HFF-Myc (cell line): ENCODE results near the gene ANKDD1A.

Experiments
- DNase-seq: peaks from one replicate; pipeline ENCODE4 v3.0.0-alpha.2; 2011; ENCODE audit warnings: low read depth; ENCODE audit errors: extremely low read depth
- H3K4me3 ChIP-seq: replicated peaks from 2 replicates; pipeline ENCODE4 v1.5.1; 2011; ENCODE audit warnings: low read depth, mild to moderate bottlenecking, control low read depth, low read length
- TF ChIP-seq, protein P1 (sequence below): IDR thresholded peaks from 2 replicates; pipeline ENCODE4 v1.5.1; 2012; ENCODE audit warnings: mild to moderate bottlenecking, low read depth, low read length, control low read depth; ENCODE audit errors: missing control alignments

The ANKDD1A gene

DNA sequence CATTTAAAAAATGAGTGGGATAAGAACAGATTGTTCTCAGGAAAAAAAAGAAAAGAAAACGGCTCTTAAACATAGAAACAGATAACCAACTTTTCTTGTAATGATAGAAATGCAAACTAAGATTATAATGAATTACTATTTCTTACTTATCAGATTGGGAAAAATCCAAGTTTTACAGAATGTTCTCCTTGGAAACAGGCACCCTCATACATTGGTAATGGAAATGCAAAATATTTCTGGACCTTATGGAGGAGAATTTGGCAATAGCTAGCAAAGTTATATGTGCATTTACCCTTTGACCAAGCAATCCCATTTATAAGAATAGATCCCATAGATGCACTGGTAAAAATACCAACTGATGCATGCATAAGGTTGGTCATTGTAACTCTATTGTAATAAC lies 3.7 kb upstream of the ANKDD1A start:
- no peak overlapping the region for H3K4me3 ChIP-seq

GRCh38 chr15:64909546-64909945 lies 2.2 kb upstream of the ANKDD1A start:
- TF ChIP-seq, protein P1, sequence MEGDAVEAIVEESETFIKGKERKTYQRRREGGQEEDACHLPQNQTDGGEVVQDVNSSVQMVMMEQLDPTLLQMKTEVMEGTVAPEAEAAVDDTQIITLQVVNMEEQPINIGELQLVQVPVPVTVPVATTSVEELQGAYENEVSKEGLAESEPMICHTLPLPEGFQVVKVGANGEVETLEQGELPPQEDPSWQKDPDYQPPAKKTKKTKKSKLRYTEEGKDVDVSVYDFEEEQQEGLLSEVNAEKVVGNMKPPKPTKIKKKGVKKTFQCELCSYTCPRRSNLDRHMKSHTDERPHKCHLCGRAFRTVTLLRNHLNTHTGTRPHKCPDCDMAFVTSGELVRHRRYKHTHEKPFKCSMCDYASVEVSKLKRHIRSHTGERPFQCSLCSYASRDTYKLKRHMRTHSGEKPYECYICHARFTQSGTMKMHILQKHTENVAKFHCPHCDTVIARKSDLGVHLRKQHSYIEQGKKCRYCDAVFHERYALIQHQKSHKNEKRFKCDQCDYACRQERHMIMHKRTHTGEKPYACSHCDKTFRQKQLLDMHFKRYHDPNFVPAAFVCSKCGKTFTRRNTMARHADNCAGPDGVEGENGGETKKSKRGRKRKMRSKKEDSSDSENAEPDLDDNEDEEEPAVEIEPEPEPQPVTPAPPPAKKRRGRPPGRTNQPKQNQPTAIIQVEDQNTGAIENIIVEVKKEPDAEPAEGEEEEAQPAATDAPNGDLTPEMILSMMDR = no peak
- H3K4me3 ChIP-seq = no peak overlapping the region
- no peak for DNase-seq

More for the DNA sequence above, 3.7 kb upstream of the ANKDD1A start:
- TF ChIP-seq, protein P1 = no peak
- no peak for DNase-seq

DNA sequence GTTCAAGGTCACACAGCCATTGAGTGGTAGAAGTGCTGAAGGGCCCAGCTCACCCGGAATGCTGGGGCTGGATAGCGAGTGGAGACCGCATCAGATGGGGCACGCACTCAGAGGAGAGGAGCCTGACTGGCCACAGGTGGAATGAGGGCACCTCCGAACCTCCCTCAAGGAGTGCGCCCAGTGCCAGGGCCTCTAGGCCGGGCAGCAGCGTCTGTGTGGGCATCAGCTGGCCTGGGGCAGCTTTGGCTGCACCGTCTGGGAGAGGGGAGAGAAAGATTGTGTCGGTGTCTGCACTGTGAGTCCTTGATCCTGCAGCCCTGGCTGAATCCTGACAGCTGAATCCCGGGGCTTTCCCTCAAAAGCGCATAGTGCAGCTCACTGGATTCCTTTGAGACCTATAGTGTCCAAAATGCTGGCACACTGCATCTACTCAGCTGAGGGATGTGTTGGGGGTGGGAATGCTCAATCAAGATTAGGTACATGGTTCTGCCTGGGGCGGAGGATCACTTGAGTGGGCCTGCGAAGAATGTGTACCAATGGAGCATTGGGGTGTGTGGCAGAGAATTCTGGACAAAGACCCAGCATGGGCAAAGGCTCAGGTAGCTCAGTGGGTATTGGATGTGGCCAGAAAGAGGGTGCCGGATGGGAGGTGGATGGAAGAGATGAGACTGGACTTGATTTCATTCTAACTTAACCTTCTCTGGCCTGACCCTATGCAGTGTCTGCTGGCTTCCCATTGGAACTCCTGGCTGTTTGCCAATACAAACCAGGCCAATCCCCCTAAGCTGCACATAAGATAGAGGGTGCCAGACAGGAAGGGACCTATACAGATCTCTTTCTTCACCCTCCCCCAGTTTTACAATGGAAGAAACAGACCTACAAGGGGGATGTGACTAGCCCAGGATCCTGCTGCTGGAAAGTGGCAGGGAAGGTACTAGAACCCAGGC lies 950 bp downstream of the ANKDD1A start:
- no peak for DNase-seq
- TF ChIP-seq, protein P1 = no peak
- H3K4me3 ChIP-seq = peak overlapping the region; percentile 53

- TF ChIP-seq, protein P1 = no peak
- DNase-seq = no peak
- H3K4me3 ChIP-seq = no peak overlapping the region
Measured at GRCh38 chr15:64915518-64916227, 4.0 kb downstream of the ANKDD1A start.

DNA sequence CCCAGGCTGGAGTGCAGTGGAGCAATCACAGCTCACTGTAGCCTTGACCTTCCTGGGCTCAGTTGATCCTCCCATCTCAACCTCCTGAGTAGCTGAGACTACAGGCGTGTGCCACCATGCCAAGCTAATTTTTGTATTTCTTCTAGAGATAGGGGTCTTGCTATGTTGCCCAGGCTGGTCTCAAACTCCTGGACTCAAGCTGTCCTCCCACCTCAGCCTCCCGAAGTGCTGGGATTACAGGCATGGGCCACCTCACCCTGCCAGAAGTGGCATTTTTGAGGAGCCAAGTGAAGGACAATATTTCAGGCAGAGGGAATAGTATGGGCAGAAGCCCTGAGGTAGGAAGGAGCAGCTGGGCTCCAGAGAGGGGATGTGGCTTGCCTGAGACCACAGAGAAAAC lies 4.7 kb downstream of the ANKDD1A start:
- no peak overlapping the region for H3K4me3 ChIP-seq
- no peak for DNase-seq
- TF ChIP-seq, protein P1 = no peak

DNA sequence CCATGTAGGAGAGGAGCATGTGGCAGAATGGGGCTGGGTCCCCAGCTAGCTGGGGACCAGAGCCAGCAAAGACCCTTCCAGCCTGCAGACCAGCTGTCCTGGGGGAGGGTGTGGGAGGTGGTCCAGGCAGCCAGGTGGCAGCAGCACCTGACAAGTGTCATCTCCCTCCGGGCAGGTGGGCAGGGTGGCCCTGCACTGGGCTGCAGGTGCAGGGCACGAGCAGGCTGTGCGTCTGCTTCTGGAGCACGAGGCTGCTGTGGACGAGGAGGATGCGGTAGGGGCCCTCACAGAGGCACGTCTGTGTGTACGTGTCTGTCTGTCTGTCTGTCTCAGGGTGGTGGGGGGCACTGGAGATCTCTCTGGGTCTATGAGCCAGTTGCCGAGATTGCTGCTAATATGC lies 5.5 kb downstream of the ANKDD1A start:
- TF ChIP-seq, protein P1 = no peak
- no peak overlapping the region for H3K4me3 ChIP-seq
- DNase-seq = no peak
